ENCODE measurements around the gene SEC14L3. TPM values are rescaled to one million over a fixed set of nuclear protein-coding genes. Genes with fewer than 3 reads are reported as not detected.

SEC14L3 gene
- total RNA-seq, result not detected in 2 replicates

DNA sequence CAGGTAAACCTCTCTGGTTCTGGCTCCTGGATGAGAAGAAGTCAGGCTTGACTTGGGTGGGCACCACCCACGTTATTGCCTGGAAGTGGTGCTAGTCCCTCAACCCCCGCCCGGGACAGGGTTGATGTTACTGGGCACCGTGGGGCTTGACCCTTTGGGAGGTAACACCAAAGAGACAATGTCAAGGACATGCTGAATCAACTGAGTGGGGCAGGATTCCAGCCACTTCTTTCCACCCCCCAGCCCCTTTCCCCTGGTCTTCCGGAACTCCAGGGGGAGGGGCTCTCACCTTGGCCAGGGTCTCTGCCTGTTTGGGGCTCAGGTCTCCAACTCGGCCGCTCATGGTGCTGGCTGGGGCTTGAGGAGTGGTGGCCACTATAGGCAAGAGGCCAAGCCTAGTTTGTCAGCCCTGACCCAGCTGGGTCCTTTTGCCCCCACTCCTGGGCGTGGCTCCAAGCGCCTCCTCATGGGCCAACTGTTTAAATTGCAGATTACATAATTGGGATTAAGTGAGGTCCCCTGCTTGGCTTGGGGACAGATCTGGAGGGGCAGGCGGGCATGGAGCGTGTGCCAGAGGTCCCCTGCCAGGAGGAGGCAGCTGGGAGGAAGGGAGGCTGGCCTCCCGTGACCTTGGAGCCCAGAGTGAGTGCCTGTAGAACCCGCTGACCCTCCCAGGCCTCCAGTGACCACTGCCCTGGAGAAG lies at the start of gene SEC14L3:
Gene SEC14L3, minus strand, starts transcription at position 402 of the 703 bp plus-strand sequence. Its CDS starts 59 bp downstream, at position 343.

DNA sequence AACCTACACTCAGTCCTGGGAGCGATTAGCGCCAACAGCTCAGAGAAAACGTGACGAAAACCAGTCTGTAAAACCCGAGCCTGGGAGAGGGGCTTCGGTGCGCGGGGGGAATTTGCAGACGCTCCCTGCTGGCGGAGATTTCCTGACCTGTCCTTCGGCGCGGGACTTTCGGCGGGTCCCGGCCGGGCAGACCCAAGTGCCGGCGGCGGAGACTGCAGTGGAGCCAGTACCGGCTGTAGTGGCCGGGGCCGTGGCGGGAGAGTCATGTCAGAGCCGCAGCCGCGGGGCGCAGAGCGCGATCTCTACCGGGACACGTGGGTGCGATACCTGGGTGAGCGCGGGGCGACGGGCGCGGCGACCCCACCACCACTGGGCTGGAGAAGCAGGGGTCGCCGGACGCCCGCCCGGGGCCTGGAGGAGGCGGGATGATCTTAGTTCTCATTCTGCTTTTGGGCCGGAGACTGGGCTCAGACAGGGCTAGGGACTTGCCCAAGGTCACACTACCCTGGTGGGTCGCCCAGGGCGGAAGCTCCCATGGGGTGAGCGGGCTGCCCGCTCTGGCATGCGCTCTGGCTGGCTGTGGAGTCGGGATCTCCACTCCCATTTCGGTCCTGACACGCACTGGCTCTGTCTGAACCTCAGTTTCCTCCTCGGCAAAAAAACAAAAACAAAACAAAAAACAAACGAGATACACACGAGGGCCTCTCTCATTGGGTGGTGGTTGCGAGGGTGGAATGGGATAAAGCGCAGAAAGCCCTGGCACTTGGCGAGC lies 46.0 kb downstream of the SEC14L3 start, which contains the start of gene MTFP1:
Gene MTFP1, plus strand, starts transcription at position 153 of the 772 bp plus-strand sequence. Its CDS starts 112 bp downstream, at position 265.

Other genes with a start within 250 kb of the SEC14L3 start
- 42.5 and 60.8 TPM in 2 replicates for gene LIF, start 225.3 kb downstream of the SEC14L3 start, total RNA-seq
- gene OSM, start 205.2 kb downstream of the SEC14L3 start, total RNA-seq, result not detected in 2 replicates
- gene CASTOR1, start 182.5 kb downstream of the SEC14L3 start, total RNA-seq, result 7.3 and 13.3 TPM in 2 replicates
- gene TBC1D10A, start 145.1 kb downstream of the SEC14L3 start, total RNA-seq, result 15.8 and 16.6 TPM in 2 replicates
- gene SF3A1, start 115.1 kb downstream of the SEC14L3 start, total RNA-seq, result 49.6 and 50.7 TPM in 2 replicates
- 4.6 and 7.0 TPM in 2 replicates for gene CCDC157, start 115.0 kb downstream of the SEC14L3 start, total RNA-seq
- gene RNF215, start 84.6 kb downstream of the SEC14L3 start, total RNA-seq, result 17.3 and 25.2 TPM in 2 replicates
- 28.3 and 30.3 TPM in 2 replicates for gene SEC14L2, start 75.0 kb downstream of the SEC14L3 start, total RNA-seq
- 15.5 and 75.1 TPM in 2 replicates for gene MTFP1, start 46.2 kb downstream of the SEC14L3 start, total RNA-seq
- not detected in 2 replicates for gene SEC14L4, start 33.7 kb upstream of the SEC14L3 start, total RNA-seq
- 4.7 and 8.1 TPM in 2 replicates for gene SEC14L6, start 74.7 kb upstream of the SEC14L3 start, total RNA-seq
- 5.7 and 22.3 TPM in 2 replicates for gene GAL3ST1, start 102.6 kb upstream of the SEC14L3 start, total RNA-seq
- gene PES1, start 119.9 kb upstream of the SEC14L3 start, total RNA-seq, result 55.5 and 80.2 TPM in 2 replicates
- gene TCN2, start 135.2 kb upstream of the SEC14L3 start, total RNA-seq, result 9.1 and 80.5 TPM in 2 replicates
- gene SLC35E4, start 163.8 kb upstream of the SEC14L3 start, total RNA-seq, result 12.2 and 14.8 TPM in 2 replicates
- gene DUSP18, start 195.9 kb upstream of the SEC14L3 start, total RNA-seq, result 5.9 and 9.0 TPM in 2 replicates
- gene OSBP2, start 222.9 kb upstream of the SEC14L3 start, total RNA-seq, result 2.0 and 4.8 TPM in 2 replicates